Activated CD4-positive, alpha-beta T cell treated with anti-CD3 and anti-CD28 coated beads for 24 hours (primary cell): Measurements from ENCODE around the gene ATF2.
"Not testable (repeated sequence)": the region's sequence is repeated elsewhere in the genome, so short reads cannot be mapped to it uniquely, and the experiment has no call there.

ENCODE experiments used
- DNase-seq, 2 donors: peaks; one replicate each; pipeline ENCODE4 v3.0.0-alpha.2; 2020; ENCODE audit warnings: low read depth in 2 of 2

Gene ATF2

GRCh38 chr2:175097297-175097696 is 70.7 kb downstream of the ATF2 start:
- DNase-seq = no peak

DNA sequence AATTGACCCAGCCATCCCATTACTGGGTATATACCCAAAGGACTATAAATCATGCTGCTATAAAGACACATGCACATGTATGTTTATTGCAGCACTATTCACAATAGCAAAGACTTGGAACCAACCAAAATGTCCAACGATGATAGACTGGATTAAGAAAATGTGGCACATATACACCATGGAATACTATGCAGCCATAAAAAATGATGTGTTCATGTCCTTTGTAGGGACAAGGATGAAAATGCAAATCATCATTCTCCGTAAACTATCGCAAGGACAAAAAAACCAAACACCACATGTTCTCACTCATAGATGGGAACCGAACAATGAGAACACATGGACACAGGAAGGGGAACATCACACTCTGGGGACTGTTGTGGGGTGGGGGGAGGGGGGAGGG is 83.9 kb downstream of the ATF2 start:
- not testable (repeated sequence) for DNase-seq

DNA sequence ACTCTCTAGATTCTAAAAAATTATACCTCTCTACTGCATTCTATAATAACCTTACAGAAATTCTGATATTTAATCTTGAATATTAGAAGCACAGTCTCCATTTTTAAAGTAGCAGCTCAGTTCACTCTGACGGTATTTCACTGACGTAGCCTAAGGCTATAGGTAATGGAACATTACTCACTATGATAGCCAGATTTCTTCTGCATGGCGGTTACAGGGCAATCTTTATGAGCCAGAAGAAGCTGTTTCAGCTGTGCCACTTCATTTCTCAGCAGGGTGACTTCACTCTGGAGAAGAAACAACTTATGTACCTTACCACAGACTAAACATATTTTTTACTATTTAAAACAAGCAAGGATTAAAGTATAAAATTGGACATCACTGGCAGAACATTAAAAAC is 87.5 kb downstream of the ATF2 start:
- DNase-seq = no peak

GRCh38 chr2:175076272-175076671 is 91.7 kb downstream of the ATF2 start:
- DNase-seq = no peak

GRCh38 chr2:175074478-175074877 is 93.5 kb downstream of the ATF2 start:
- no peak for DNase-seq

DNA sequence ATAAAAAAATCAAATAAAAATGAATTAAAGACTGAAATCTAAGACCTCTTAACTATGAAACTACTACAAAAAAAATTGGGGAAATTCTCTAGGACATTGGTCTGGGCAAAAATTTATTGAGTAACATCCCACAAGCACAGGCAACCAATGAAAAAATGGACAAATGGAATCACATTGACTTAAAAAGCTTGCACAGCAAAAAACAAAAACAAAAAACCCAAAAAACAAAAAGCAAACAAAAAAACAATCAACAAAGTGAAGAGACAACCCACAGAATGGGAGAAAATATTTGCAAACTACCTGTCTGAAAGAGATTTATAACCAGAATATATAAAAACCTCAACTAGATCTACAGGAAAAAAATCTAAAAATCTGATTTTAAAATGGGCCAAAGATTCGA is 99.5 kb downstream of the ATF2 start:
- no peak for DNase-seq

DNA sequence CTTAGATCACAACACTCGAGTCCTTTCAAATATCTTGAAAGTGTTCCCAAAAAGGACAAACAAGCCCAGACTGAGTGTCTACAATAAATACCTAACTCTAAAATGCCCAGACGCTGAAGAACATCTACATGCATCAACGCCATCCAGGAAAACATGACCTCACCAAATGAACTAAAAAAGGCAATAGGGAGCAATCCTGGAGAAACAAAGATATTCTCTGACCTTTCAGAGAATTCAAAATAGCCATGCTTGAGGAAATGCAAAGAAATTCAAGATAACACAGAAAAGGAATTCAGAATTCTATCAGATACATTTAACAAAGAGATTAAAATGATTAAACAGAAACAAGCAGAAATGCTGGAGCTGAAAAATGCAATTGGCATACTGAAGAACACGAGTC is 101.6 kb downstream of the ATF2 start:
- no peak for DNase-seq

GRCh38 chr2:175064797-175065196 is 103.2 kb downstream of the ATF2 start:
- no peak for DNase-seq

DNA sequence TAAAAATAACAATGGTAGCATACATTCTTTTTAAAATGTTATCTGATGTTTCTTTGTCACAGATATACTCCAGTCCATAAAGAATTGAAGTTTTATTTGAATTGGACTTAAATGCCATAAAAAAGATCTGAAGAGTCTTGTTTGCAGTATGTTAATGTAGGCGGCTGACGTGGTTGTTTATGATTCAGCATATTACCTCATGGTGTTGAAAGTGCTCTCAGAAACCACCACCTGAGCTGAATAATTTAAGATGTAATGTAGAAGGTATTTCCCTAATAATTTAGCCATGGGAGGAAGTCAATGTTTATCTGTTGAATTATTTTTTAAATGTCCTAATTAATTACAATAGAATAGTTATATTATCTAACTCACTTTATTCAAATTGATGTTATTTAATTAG is 104.3 kb downstream of the ATF2 start:
- DNase-seq = no peak

DNA sequence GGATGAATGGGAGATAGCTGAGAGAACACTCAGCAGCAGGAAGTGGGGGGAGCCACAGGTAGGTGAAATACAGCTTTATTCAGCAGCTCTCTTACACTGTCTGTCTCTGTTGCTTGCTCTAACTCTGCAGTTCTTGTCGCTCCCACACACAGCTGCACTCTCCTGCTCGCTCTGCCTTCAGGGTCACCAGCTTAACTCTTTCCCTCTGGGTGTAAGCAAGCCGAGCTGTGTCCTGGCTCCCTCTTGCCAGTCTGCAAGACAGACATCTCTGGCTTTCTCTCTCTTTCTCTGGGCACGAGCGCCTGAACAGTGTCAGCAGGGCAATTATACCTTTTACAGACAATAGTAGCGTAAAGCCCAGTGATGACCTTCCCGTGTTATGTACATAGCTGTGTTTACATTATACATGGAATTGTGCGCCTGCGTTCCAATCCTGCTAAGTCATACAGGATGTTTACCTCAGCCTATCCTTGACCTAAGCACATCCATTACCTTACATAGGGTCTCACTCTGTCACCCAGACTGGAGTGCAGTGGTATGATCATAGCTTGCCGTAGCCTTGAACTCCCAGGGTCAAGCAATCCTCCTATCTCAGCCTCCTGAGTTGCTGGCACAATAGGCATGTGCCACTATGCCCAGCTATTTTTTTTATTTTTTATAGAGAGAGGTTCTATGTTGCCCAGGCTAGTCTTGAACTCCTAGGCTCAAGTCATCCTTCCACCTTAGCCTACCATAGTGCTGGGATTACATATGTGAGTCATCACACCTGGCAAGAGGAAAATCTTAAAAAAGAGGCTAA is 105.0 kb downstream of the ATF2 start:
- no peak for DNase-seq

- no peak for DNase-seq
These were observed 110.8 kb downstream of the ATF2 start for GRCh38 chr2:175057078-175057685.

DNA sequence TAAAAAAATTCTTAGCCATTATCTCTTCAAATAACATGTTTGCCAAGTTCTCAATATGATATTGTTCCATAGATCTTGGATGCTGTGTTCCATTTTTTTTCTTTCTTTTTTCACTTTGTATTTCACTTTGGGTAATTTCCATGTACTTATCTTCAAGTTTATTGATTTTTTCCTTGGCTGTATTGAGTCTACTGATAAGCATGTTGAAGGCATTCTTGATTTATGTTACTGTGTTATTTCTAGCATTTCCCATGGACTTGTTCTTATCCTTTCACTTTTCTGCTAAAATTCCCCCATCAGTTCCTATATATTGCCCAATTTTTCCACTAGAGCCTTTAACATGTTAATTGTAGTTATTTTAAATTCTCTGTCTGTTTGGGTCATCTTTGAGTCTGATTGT is 112.0 kb downstream of the ATF2 start:
- no peak for DNase-seq

- no peak for DNase-seq
These were observed 113.7 kb downstream of the ATF2 start for GRCh38 chr2:175054340-175054739.

- no peak for DNase-seq
These were observed 118.3 kb downstream of the ATF2 start for GRCh38 chr2:175049661-175050060.

GRCh38 chr2:175048275-175048674 is 119.7 kb downstream of the ATF2 start:
- no peak for DNase-seq

- DNase-seq = no peak
These were observed 128.5 kb downstream of the ATF2 start for GRCh38 chr2:175039490-175039889.

DNA sequence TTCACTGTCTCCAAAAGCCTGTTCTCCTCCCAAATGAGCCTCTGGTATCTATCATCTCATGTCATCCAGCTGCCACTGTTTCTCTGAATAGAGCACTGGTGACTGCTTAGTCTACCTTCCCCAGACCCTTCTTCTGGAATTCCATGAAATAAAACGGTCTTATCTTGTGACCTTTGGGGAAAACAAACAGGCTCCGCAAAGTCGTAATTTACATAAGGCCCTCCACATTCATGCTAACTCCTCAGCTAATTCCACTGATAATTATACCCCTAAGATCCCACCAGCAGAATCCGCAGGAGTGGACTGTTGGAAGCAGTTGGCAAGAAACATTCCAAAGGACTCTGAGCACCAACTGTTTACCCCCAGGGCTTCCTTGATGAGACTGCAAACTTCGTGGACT is 129.0 kb downstream of the ATF2 start:
- DNase-seq = no peak

DNA sequence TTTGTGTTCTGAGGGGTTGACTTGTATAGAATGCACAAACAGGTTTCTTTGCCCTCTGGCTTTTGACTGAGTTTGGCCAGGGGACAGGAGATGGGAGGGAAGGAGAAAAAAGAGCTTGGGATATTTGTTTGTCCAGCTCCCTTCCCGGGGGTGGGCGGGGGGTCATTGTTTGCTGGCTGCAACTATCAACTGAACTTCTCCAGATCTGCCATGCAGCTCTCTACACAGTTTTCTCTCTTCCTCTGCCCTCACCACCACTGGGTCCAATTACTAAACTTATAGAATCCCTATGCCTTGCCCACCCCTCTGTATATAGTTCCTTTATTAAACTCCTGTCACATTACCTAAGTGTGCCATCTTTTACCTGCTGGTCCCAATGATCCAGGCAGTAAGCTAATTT is 130.1 kb downstream of the ATF2 start:
- DNase-seq = no peak

- no peak for DNase-seq
These were observed 131.4 kb downstream of the ATF2 start for GRCh38 chr2:175036582-175037018.

DNA sequence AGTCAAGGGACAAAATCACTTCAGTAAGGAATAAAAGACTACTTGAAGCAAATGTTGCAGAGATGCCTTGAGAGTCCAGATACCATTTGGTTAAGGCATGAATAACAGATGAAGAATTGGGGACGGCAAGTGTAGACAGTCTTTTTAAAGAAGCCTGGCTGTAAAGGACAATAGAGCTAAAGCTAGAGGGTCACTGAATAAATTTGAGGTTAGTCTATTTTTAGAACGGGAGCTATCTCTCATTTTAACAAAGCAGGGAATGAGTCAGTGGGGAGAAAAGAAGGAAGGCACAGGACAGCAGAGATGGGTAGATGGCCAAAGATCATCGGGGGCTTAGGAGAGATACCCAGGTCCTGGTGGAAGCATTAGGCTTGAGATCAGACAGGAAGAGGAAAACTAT is 132.2 kb downstream of the ATF2 start:
- no peak for DNase-seq

DNA sequence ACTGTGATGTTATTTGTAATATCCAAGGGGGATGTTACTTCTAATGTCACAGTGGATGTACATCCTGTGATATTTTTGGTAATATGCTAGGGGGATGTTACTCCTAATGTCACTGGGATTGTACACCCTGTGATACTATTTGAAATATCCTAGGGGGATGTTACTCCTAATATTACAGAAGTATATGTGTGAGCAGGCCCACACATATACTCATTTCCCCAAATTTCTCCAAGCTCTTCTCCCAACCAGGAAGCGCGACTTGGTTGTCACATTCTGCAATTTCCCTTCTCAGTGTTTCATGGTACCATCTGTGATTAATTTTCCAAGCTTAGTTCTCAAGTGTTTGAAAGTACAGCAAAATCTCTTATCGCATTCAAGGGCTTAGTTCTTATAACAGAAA is 133.3 kb downstream of the ATF2 start:
- no peak for DNase-seq

DNA sequence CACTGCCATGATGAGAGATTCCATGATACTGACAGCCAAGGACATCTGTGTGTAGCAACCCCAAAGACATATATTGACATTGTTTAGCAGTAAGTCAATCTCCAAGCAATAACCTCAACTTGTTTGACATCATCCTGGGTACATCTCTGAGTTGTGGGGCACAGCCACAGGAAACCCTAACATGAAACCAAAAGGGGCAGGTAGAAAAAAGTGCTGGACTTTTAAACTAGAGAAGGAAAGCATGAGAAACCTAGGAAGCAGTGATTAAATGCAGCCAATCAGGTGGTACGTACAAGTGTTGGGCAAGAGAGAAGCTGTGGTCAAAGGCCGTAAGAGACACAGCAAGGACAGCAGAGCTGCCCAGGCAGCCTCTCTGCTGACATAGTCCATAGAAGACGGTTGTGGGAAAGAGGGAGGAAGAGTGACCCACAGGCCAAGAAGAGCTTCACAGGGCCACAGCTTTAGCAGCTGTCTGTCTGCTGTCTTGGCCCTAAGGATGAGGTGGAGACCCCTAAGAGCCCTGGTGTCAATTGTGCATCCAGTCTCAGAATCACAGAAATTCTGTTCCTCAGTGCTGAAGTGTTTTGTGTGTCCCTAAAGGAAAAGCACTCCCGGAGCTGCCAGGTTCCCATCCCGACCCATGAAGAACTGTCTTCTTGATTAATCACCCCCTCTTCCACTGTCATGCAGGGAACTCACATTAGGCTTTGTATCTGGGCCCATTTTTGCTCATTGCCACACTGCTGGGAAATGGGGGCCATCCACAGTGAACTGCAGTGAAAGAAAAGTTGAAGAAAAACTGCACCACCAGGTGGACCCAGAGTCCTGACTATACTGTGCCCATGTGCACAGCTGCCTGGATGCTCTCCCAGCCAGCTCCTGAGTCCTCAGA is 137.4 kb downstream of the ATF2 start:
- no peak for DNase-seq

DNA sequence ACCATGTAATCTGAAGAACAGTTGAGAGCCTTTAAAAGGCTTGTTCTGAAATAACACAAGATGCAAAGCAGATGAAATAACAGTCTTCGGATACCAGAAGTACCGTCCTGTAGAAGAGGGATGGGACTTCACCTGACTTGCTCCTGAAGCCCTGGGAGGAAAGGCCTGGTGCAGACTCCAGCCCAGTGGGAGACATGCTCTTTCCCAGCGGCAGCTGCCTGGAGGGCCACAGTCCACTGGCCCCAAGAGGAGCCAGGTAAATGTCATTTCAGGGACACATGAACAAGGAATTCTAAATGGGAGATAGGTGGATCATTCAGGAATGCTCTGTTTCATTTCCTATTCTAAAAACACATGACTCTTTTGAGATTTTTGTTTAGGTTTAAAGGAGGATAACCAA is 140.2 kb downstream of the ATF2 start:
- no peak for DNase-seq
